Left lobe of liver (tissue), 2 donors: Measurements from ENCODE around the gene ZNF391. TPM values are rescaled to one million over a fixed set of nuclear protein-coding genes. Genes with fewer than 3 reads are reported as not detected.
"Not testable (repeated sequence)": the region's sequence is repeated elsewhere in the genome, so short reads cannot be mapped to it uniquely, and the experiment has no call there.

ENCODE experiments used
- ATAC-seq: fragments of 200-7000 bp; cut with Tn5 transposase; one replicate; pipeline ENCODE4 v1.9.1; 2020; ENCODE audit warnings: mild to moderate bottlenecking, moderate library complexity
- DNase-seq: peaks from one replicate; pipeline ENCODE4 v3.0.0-alpha.2; 2020; ENCODE audit warnings: low spot score
- total RNA-seq: library from RNA; stranded (reverse); gene quantifications from one replicate; pipeline ENCODE4 v1.2.1, GENCODE V29; 2021
- donor health status: DM: no; HTN: no; CAD: no; lungs with moderate emphysema.
- donor health status: DM: no; HTN: yes; CAD: no.

ZNF391 gene
- total RNA-seq, result 0.10 TPM

DNA sequence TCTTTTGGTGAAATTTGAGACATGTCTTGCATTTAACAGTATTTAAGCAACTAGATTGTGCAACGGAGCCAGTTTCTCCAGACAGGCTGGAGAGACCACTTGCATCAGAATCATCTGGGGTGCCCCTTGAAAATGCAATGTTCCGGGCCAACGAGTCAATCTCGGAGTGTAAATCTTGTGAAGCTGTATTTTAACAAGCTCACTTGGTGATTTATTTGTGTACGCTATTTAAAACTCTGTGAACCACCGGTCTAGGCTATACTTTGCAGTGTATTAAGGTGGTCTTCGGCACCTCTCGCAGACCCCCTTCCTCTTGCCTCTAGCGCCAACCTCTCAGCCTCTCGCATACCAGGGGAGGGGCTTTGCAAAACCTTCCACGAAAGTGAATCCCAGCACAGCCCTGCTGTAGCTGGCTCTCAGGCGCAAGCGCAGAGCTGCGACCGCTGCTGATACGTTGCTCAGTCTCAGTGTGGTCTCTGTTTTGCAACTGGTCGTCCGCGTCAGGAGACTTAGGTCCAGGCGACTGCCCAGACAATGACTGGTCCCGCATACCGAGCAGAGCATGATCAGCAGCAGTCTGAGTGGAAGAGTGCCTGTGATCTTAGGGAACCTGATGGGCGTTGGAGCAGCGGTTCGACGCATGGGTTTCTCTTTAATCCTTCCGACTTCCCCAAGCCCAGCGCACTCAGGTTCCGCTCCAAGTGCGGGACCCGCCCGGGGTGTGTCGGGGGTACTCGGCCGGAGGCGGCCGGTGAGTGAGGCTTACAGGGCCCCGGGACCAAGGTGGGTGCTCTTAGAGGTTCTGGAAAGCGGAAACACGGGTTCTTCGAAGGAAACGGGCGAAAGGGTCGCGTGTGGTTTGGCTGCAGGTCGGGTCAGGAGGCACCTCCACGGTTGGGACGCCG is at the start of gene ZNF391:
Gene ZNF391, plus strand, starts transcription at position 467 of the 905 bp plus-strand sequence. CDS start 11,612 bp downstream, outside the sequence.
- peak; percentile 96 for ATAC-seq
- DNase-seq, result peak; percentile 64

GRCh38 chr6:27352850-27353249 is 35.7 kb upstream of the ZNF391 start:
- ATAC-seq, result no peak
- no peak for DNase-seq

GRCh38 chr6:27358786-27359185 is 29.8 kb upstream of the ZNF391 start:
- DNase-seq, result no peak
- ATAC-seq, result no peak

- no peak for ATAC-seq
- no peak for DNase-seq
Measured at GRCh38 chr6:27359231-27359630, 29.3 kb upstream of the ZNF391 start.

- no peak for ATAC-seq
- no peak for DNase-seq
Measured at GRCh38 chr6:27368202-27368601, 20.4 kb upstream of the ZNF391 start.

- ATAC-seq, result no peak
- DNase-seq, result no peak
Measured at GRCh38 chr6:27370391-27370790, 18.2 kb upstream of the ZNF391 start.

- peak; percentile 58 for DNase-seq
- peak; percentile 96 for ATAC-seq
Measured at GRCh38 chr6:27374824-27375612, 13.5 kb upstream of the ZNF391 start.

- DNase-seq, result no peak
- no peak for ATAC-seq
Measured at GRCh38 chr6:27375613-27376079, 12.9 kb upstream of the ZNF391 start.

- ATAC-seq, result not testable (repeated sequence)
Measured at GRCh38 chr6:27378406-27378805, 10.2 kb upstream of the ZNF391 start.

DNA sequence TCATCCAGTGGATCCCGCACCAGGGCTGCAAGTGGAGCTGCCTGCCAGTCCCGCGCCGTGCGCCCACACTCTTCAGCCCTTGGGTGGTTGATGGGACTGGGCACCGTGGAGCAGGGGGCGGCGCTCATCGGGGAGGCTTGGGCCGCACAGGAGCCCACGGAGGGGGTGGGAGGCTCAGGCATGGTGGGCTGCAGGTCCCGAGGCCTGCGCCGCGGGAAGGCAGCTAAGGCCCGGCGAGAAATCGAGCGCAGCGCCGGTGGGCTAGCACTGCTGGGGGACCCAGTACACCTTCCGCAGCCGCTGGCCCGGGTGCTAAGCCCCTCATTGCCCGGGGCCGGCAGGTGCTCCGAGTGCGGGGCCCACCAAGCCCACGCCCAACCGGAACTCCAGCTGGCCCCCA is 7.6 kb upstream of the ZNF391 start:
- DNase-seq, ATAC-seq: not testable (repeated sequence)

More at GRCh38 chr6:27378406-27378805, 10.2 kb upstream of the ZNF391 start:
- DNase-seq, result not testable (repeated sequence)

GRCh38 chr6:27383011-27383410 is 5.5 kb upstream of the ZNF391 start:
- DNase-seq, result no peak
- ATAC-seq, result no peak

DNA sequence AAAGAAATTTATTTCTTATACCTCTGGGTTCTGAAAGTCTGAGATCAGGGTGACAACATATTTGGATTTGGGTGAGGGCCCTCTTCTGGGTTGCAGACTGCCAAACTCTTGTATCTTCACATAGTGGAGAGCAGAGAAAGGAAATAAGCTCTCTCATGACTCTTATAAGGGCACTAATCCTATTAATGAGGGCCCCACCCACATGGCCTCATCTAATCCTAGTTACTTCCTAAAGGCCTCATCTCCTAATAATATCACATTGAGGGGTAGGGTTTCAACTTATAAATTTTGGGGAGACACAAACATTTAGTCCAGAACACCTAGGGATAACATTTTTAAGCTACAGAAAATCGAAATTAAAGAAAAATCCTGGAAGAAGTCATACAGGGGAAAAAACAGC is 5.1 kb upstream of the ZNF391 start:
- DNase-seq (no peak), ATAC-seq (no peak)

DNA sequence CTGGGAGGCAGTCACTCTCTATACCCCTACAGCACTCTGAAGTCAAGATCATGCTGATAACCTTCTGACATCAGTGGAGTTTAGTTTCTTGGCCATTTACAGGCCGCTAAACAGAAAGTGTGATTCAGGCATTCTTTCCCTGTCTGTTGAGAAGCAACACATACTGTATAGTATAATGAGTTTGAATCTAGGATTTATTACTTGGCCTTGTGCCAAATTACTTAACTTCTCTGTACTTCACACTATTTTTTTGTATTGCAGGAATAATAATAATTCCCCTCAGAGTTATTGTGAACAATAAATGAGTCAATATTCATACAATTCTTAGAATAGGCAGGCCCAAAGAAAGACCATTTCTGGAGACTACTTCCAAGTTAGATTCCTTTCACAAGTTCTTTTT is 4.1 kb downstream of the ZNF391 start:
- DNase-seq (no peak), ATAC-seq (no peak)

GRCh38 chr6:27394073-27394472 is 5.5 kb downstream of the ZNF391 start:
- ATAC-seq, result no peak
- no peak for DNase-seq

DNA sequence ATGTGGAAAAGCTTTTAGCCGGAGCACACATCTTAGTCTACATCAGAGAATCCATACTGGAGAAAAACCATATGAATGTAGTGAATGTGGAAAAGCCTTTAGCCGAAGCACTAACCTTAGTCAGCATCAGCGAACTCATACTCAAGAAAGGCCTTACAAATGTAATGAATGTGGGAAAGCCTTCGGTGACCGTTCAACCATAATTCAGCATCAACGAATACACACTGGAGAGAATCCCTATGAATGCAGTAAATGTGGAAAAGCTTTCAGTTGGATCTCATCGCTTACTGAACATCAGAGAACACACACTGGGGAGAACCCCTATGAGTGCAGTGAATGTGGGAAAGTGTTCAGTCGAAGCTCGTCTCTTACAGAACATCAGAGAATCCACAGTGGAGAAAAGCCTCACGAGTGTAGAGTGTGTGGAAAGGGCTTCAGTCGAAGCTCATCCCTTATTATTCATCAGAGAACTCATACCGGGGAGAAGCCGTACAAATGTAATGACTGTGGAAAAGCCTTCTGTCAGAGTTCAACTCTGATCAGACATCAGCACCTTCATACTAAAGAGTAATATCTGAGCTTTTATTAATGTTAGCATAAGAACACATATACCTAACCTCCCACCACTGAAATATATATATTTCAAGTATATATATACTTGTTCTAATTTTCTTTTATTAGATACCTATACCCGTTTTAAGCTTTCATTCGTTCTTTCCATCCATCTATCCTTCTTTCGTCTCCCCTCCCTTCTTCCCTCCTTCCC is 12.5 kb downstream of the ZNF391 start:
- ATAC-seq, result no peak

DNA sequence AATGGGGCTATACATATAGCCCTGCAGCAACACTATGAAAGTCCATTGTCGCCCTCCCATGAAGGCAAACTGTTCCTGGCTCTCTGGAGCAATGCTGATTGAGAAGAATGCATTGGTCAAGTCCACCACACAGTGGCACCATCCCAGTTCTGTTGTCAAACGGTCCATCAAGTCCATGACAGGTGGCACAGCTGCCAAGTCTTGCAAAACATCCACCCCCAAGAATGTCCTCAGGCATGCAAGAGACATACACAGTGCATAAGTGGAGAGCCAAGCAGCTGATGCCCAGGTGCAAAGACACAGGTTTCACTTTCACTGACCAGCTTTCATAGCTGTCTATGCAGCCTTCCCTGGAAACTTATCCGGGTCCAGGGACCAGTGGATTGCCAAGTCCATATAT is 17.5 kb downstream of the ZNF391 start:
- no peak for DNase-seq
- no peak for ATAC-seq

More for the DNA sequence above, 12.5 kb downstream of the ZNF391 start:
- no peak for DNase-seq

DNA sequence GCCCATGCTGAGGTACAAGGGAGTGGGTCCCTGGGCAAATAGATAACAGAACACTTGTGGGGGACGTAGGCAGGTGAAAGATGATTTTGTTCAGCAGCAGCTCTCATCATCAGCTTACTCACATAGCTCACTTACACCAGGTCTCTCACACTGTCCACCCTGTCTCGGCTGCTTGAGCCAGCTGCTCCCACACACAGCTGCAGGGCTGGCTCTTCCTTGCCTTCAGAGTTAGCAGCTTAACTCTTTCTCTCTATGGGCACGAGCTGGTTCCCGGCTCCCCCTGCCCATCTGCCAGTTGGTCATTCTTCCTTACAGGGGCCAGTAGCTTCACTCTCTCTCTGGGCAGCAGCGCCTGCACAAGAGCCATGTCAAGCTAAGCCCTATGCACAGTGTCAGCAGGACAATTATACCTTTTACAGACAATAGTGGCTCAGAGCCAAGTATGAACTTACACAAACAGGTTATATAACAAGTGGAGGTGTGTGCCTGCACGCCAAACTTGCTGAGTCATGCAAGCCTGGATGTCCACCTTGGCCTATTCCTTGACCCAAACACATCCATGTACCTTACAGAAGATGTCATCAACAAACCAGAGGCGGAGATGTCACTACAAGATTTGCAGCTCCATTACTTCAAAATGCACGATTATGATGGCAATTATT is 18.7 kb downstream of the ZNF391 start:
- ATAC-seq, result no peak

GRCh38 chr6:27414300-27414699 is 25.7 kb downstream of the ZNF391 start:
- ATAC-seq (no peak), DNase-seq (no peak)

More for the DNA sequence above, 18.7 kb downstream of the ZNF391 start:
- DNase-seq, result no peak

GRCh38 chr6:27414996-27415395 is 26.4 kb downstream of the ZNF391 start:
- DNase-seq (no peak), ATAC-seq (no peak)

DNA sequence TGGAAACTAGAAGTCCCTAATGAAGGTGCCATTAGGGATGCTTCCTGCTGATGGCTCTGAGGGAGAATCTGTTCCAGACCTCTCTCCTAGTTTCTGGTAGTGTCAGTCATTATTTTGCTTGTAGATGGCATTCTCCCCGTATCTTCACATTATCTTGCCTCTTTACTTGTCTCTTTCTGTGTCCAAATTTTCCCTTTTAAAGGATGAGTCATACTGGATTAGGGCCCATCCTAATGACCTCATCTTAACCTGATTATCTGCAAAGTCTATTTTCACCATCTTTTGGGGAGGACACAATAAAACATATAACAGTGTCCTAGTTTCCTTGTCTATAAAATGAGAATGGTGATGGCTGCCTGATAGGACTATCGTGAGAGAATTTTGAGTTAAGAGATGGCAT is 27.3 kb downstream of the ZNF391 start:
- ATAC-seq, result no peak
- no peak for DNase-seq
